H1 (cell line): ENCODE data around the gene MRPL40. TPM values are rescaled to one million over a fixed set of nuclear protein-coding genes. Genes with fewer than 3 reads are reported as not detected.

Source experiments
- CTCF ChIA-PET: fragments of 300-600 bp; sonication (Branson Sonifier 250); formaldehyde crosslinking; loops from one replicate; lab custom pipeline; 2021; ENCODE audit not compliant: partially characterized antibody; lab: Charles Lee
- POLR2A ChIA-PET: fragments of 300-600 bp; sonication (Branson Sonifier 250); formaldehyde crosslinking; loops from one replicate; lab custom pipeline; 2021; ENCODE audit warnings: inconsistent platforms; ENCODE audit not compliant: partially characterized antibody; lab: Charles Lee
- DNase-seq, 2 experiments: peaks; one replicate each; pipeline versions ENCODE4 v3.0.0 to v3.0.0-alpha.2; 2010 to 2022; ENCODE audit warnings: low spot score in 2 of 2, low read depth in 1 of 2, mixed read lengths in 1 of 2
- FAIRE-seq: peaks from 2 replicates; lab custom pipeline; 2011; peaks lifted over from hg19 to GRCh38; lab: Jason Lieb, UNC
- H2AFZ ChIP-seq: 2 replicates; pipeline ENCODE4 v1.8.1; 2012; ENCODE audit warnings: low read length, inconsistent platforms
- H2AK5ac ChIP-seq: 2 replicates; pipeline ENCODE4 v1.6.1; 2013; ENCODE audit warnings: low read depth, low read length
- H2BK120ac ChIP-seq: replicated peaks from 2 replicates; pipeline ENCODE3; 2013; ENCODE audit warnings: low read depth, low read length, inconsistent platforms
- H2BK12ac ChIP-seq: 2 replicates; pipeline ENCODE4 v1.6.1; 2013; ENCODE audit warnings: low read depth, low read length
- H2BK15ac ChIP-seq: 2 replicates; pipeline ENCODE4 v1.6.1; 2013; ENCODE audit warnings: low read length
- H2BK20ac ChIP-seq: 2 replicates; pipeline ENCODE4 v1.6.1; 2013; ENCODE audit warnings: low read length
- H2BK5ac ChIP-seq: 2 replicates; pipeline ENCODE4 v1.6.1; 2013; ENCODE audit warnings: low read depth, low read length
- H3K14ac ChIP-seq: 2 replicates; pipeline ENCODE4 v1.6.1; 2013; ENCODE audit warnings: inconsistent platforms; ENCODE audit not compliant: insufficient read length
- H3K18ac ChIP-seq: 2 replicates; pipeline ENCODE4 v1.6.1; 2013; ENCODE audit warnings: low read length; ENCODE audit errors: extremely low read depth
- H3K23ac ChIP-seq: 2 replicates; pipeline ENCODE4 v1.6.1; 2013; ENCODE audit warnings: inconsistent platforms; ENCODE audit not compliant: insufficient read length
- H3K23me2 ChIP-seq: 2 replicates; pipeline ENCODE4 v1.6.1; 2013; ENCODE audit warnings: low read depth, low read length
- H3K27ac ChIP-seq: 2 replicates; pipeline ENCODE4 v1.6.1; 2011; ENCODE audit warnings: low read depth, low read length, inconsistent platforms
- H3K27me3 ChIP-seq, 4 experiments: replicated peaks in 1 of 4; 1 replicate in 1 of 4; 2 replicates in 3 of 4; pipeline versions ENCODE4 v1.6.1 to v1.8.1; 2011 to 2013; ENCODE audit warnings: low read length in 3 of 4, mild to moderate bottlenecking in 3 of 4, inconsistent platforms in 2 of 4, mixed read lengths in 2 of 4, moderate library complexity in 1 of 4; ENCODE audit not compliant: control insufficient read depth in 3 of 4, insufficient read depth in 3 of 4; ENCODE audit errors: extremely low read depth in 1 of 4
- H3K36me3 ChIP-seq, 4 experiments: 2 replicates each; pipeline versions ENCODE4 v1.6.1 to v1.8.1; 2011 to 2013; ENCODE audit warnings: mild to moderate bottlenecking in 4 of 4, low read length in 3 of 4, moderate library complexity in 2 of 4, control low read depth in 1 of 4, inconsistent platforms in 1 of 4; ENCODE audit not compliant: insufficient read depth in 4 of 4, control insufficient read depth in 2 of 4
- H3K4ac ChIP-seq: replicated peaks from 2 replicates; pipeline ENCODE3; 2013; ENCODE audit warnings: low read length, low read depth, mixed read lengths, inconsistent platforms; ENCODE audit not compliant: insufficient read length
- H3K4me1 ChIP-seq, 4 experiments: replicated peaks in 1 of 4; 1 replicate in 1 of 4; 2 replicates in 3 of 4; pipeline versions ENCODE4 v1.6.1 to v1.8.1; 2011 to 2013; ENCODE audit warnings: low read length in 3 of 4, inconsistent platforms in 2 of 4, mixed read lengths in 1 of 4; ENCODE audit not compliant: insufficient read depth in 4 of 4, control insufficient read depth in 3 of 4
- H3K4me2 ChIP-seq, 2 experiments: 2 replicates each; pipeline versions ENCODE4 v1.6.1 to v1.8.1; 2011 to 2013; ENCODE audit warnings: low read depth in 2 of 2, low read length in 2 of 2, control low read depth in 1 of 2, inconsistent platforms in 1 of 2, mild to moderate bottlenecking in 1 of 2; ENCODE audit not compliant: insufficient read depth in 1 of 2
- H3K4me3 ChIP-seq, 4 experiments: fragments of 200-600, 300-600 bp in 1 of 4; sonication (generic), shearing (Covaris generic), sonication (Bioruptor Twin) in 1 of 4; 2 replicates each; pipeline versions ENCODE4 v1.5.1 to v1.8.1; 2011 to 2016; ENCODE audit warnings: low read length in 4 of 4, low read depth in 3 of 4, control low read depth in 2 of 4, inconsistent platforms in 2 of 4, mild to moderate bottlenecking in 2 of 4, mixed read lengths in 1 of 4, moderate library complexity in 1 of 4; ENCODE audit not compliant: insufficient read depth in 2 of 4; ENCODE audit errors: extremely low read depth in 1 of 4
- H3K56ac ChIP-seq: replicated peaks from 2 replicates; pipeline ENCODE3; 2013; ENCODE audit warnings: low read depth, mild to moderate bottlenecking, mixed read lengths, low read length, inconsistent platforms; ENCODE audit not compliant: insufficient read length
- H3K79me1 ChIP-seq: 2 replicates; pipeline ENCODE4 v1.6.1; 2013; ENCODE audit warnings: low read depth, low read length, control low read depth
- H3K79me2 ChIP-seq, 2 experiments: 2 replicates each; pipeline versions ENCODE4 v1.6.1 to v1.8.1; 2012 to 2013; ENCODE audit warnings: low read length in 2 of 2, mild to moderate bottlenecking in 2 of 2, inconsistent platforms in 1 of 2; ENCODE audit not compliant: insufficient read depth in 2 of 2, control insufficient read depth in 1 of 2
- H3K9ac ChIP-seq, 4 experiments: replicated peaks in 1 of 4; 1 replicate in 1 of 4; 2 replicates in 3 of 4; pipeline versions ENCODE4 v1.6.1 to v1.8.1; 2011 to 2013; ENCODE audit warnings: low read depth in 3 of 4, low read length in 3 of 4, control low read depth in 2 of 4, mild to moderate bottlenecking in 2 of 4, moderate library complexity in 2 of 4, inconsistent platforms in 1 of 4; ENCODE audit errors: extremely low read depth in 1 of 4
- H3K9me3 ChIP-seq, 2 experiments: 2 replicates each; pipeline versions ENCODE4 v1.6.1 to v1.8.1; 2012 to 2013; ENCODE audit warnings: mild to moderate bottlenecking in 2 of 2, moderate library complexity in 2 of 2, control low read depth in 1 of 2, inconsistent platforms in 1 of 2, low read depth in 1 of 2, low read length in 1 of 2, mixed read lengths in 1 of 2; ENCODE audit not compliant: insufficient read depth in 2 of 2
- H4K20me1 ChIP-seq, 2 experiments: replicated peaks in 1 of 2; 2 replicates each; pipeline versions ENCODE3 to v1.8.1; 2011 to 2013; ENCODE audit warnings: inconsistent platforms in 2 of 2, low read length in 2 of 2, mild to moderate bottlenecking in 1 of 2; ENCODE audit not compliant: insufficient read depth in 2 of 2, control insufficient read depth in 1 of 2
- H4K5ac ChIP-seq: 2 replicates; pipeline ENCODE4 v1.6.1; 2013; ENCODE audit warnings: low read length, low read depth, mixed read lengths, inconsistent platforms; ENCODE audit not compliant: insufficient read length
- H4K8ac ChIP-seq: 2 replicates; pipeline ENCODE4 v1.8.0; 2013; ENCODE audit warnings: mild to moderate bottlenecking, moderate library complexity, low read length, inconsistent platforms; ENCODE audit not compliant: insufficient read depth; ENCODE audit errors: extremely low read depth
- H4K91ac ChIP-seq: replicated peaks from 2 replicates; pipeline ENCODE3; 2013; ENCODE audit warnings: low read length, mixed read lengths, inconsistent platforms; ENCODE audit not compliant: insufficient read length
- ATF2 ChIP-seq: IDR thresholded peaks from 2 replicates; pipeline ENCODE4 v1.6.1; 2012; ENCODE audit warnings: low read length, inconsistent platforms
- CBX5 ChIP-seq: fragments of 300-800, 300-1000 bp; sonication (generic); IDR thresholded peaks from 2 replicates; pipeline ENCODE4 v1.7.1; 2016; ENCODE audit warnings: antibody characterized with exemption, low read length, low read depth
- CBX8 ChIP-seq: fragments of 300-800, 300-1000 bp; sonication (generic); IDR thresholded peaks from 2 replicates; pipeline ENCODE4 v1.7.1; 2016; ENCODE audit warnings: low read depth, low read length, borderline replicate concordance
- KDM1A ChIP-seq: fragments of 200-600, 300-600 bp; sonication (generic); IDR thresholded peaks from 2 replicates; pipeline ENCODE4 v1.7.1; 2016; ENCODE audit warnings: mild to moderate bottlenecking, low read length, borderline replicate concordance
- NANOG ChIP-seq: IDR thresholded peaks from 2 replicates; pipeline ENCODE4 v1.6.1; 2011; ENCODE audit warnings: low read length, low read depth, mild to moderate bottlenecking, inconsistent platforms; ENCODE audit not compliant: insufficient read depth, poor library complexity, severe bottlenecking
- PHF8 ChIP-seq: fragments of 200-600 bp; sonication (generic); conservative IDR thresholded peaks from 2 replicates; pipeline ENCODE4 v1.7.1; 2012; ENCODE audit warnings: low read depth, mild to moderate bottlenecking, inconsistent platforms, low read length, moderate library complexity
- POU5F1 ChIP-seq: IDR thresholded peaks from 2 replicates; pipeline ENCODE4 v1.6.1; 2011; ENCODE audit warnings: low read depth, mild to moderate bottlenecking, low read length, moderate library complexity
- ZNF274 ChIP-seq: IDR thresholded peaks from 2 replicates; pipeline ENCODE4 v1.7.0; 2012; ENCODE audit warnings: low read length, borderline replicate concordance; ENCODE audit errors: extremely low read depth
- WGBS, 2 experiments: shearing (Covaris generic) in 1 of 2; methylation state at CpG; one replicate each; pipeline versions ENCODE4 v1.1.6 to v1.1.7; 2013 to 2015; ENCODE audit warnings: low lambda C conversion rate in 2 of 2, mixed read lengths in 2 of 2, inconsistent platforms in 1 of 2, low coverage in 1 of 2, missing lambda C conversion rate in 1 of 2; ENCODE audit not compliant: insufficient replicate concordance in 2 of 2, insufficient coverage in 1 of 2, insufficient read length in 1 of 2; ENCODE audit errors: extremely low coverage in 1 of 2, missing lambda C conversion rate in 1 of 2; 5-methylcytosine and 5-hydroxymethylcytosine counted together
- polyA plus RNA-seq, 7 experiments: library from polyadenylated mRNA; depleted of rRNA in 3 of 7; stranded (reverse) in 5 of 7; unstranded in 2 of 7; fragments of >200 nt in 5 of 7; fragments of 200-250 nt in 2 of 7; gene quantifications; 1 replicate in 5 of 7; 2 replicates in 1 of 7; 4 replicates in 1 of 7; pipeline versions ENCODE4 v1.2.1 to v1.2.3, GENCODE V29; 2011 to 2013; ENCODE audit warnings: missing spikeins in 2 of 7, mixed read lengths in 2 of 7
- total RNA-seq: library from RNA; stranded (reverse); fragmentation: NEBNext Ultra II Directional; extraction: Animal tissue kit (Norgen Biotek cat#: 25700); gene quantifications from 2 replicates; pipeline ENCODE4 v1.2.1, GENCODE V29; 2021

MRPL40 gene
- total and polyA plus RNA-seq, 2 of the 8 experiments (the other 6 are each of a cell fraction or from before 2014, with no cell fraction given), result 12.4 to 14.5 TPM

GRCh38 chr22:19480173-19480568 lies 47.8 kb downstream of the MRPL40 start:
- Histone ChIP-seq H3K18ac (0 out of 2 replicates have a peak overlapping the region, but pooled peaks have one; percentile 28), H4K20me1 (peaks cover 0 to 10% of the 10 kb centered on the region in 2 experiments), H4K91ac (no peak overlapping the region), H2BK12ac (no peak overlapping the region; the same call in 1 of the 2 replicates), H3K56ac (no peak overlapping the region), H3K4me1 (peaks cover 0 to 8% (median 1%) of the 10 kb centered on the region in 4 experiments; a peak in 2 of 7 replicates), H3K4me3 (peak overlapping the region; percentile 82 to 99 (median 94)), H2AK5ac (no peak overlapping the region), H2AFZ (no peak overlapping the region; the same call in 1 of the 2 replicates), H3K23ac (no peak overlapping the region), H3K9ac (peak overlapping the region; percentile 95 to 99 (median 97)), H3K27ac (peak overlapping the region; percentile 80), H3K27me3 (no peaks in the 10 kb centered on the region), H2BK15ac (no peak overlapping the region), H3K4me2 (peak overlapping the region; percentile 61 to 99), H3K36me3 (peaks cover 14 to 27% (median 18%) of the 10 kb centered on the region in 4 experiments), H3K79me1 (peaks cover 5% of the 10 kb centered on the region), H3K79me2 (peaks cover 3 to 46% of the 10 kb centered on the region in 2 experiments; a peak in 3 of 4 replicates), H3K4ac (no peak overlapping the region), H2BK20ac (no peak overlapping the region), H2BK120ac (no peak overlapping the region), H3K23me2 (peaks cover 14% of the 10 kb centered on the region), H4K5ac (no peak overlapping the region), H3K9me3 (no peaks in the 10 kb centered on the region), H4K8ac (peak overlapping the region; percentile 98), H3K14ac (no peak overlapping the region), H2BK5ac (0 out of 2 replicates have a peak overlapping the region, but pooled peaks have one; percentile 1)
- FAIRE-seq (no peak), DNase-seq (no peak)
- TF ChIP-seq CBX8 (no peak), POU5F1 (no peak), ZNF274 (no peak), NANOG (no peak), PHF8 (peak; percentile 1; the same call in 1 of the 2 replicates), ATF2 (no peak), KDM1A (no peak), CBX5 (no peak)
- WGBS, 2 experiments, result 3% methylated on average over 14 of the region's 15 CpGs; no CpG with 5 or more reads in 1 of the 2 experiments
- ChIA-PET CTCF (interaction anchor here (1.6 kb wide), 1 partner anchor 16 kb away, joined by 5 read pairs; no protein-coding TSS in a partner anchor), POLR2A (interaction anchor here (0.7 to 3.7 kb wide), 29 partner anchors 8 to 370 kb away, joined by 3 to 33 read pairs (median 4); partner anchors contain the start of genes C22orf39, HIRA and MRPL40)
